Vagina (tissue), 2 donors: ENCODE measurements around the gene RASD1.

Experiments used
- CTCF ChIP-seq, 3 experiments: fragments of 450-650 bp in 2 of 3; fragments of 200-600 bp in 1 of 3; sonication (generic) in 1 of 3; IDR thresholded peaks; one replicate each; pipeline ENCODE4 v1.5.1; 2017 to 2019; ENCODE audit warnings: antibody characterized with exemption in 3 of 3, mild to moderate bottlenecking in 2 of 3, moderate library complexity in 2 of 3
- POLR2A ChIP-seq, 2 donors: fragments of 450-650 bp; IDR thresholded peaks; one replicate each; pipeline ENCODE4 v1.6.1; 2017; ENCODE audit warnings: antibody characterized with exemption in 2 of 2, mild to moderate bottlenecking in 2 of 2, moderate library complexity in 2 of 2
- POLR2AphosphoS5 ChIP-seq, 2 donors: sonication (generic); formaldehyde crosslinking; IDR thresholded peaks; one replicate each; pipeline ENCODE4 v1.9.0; 2017; ENCODE audit warnings: antibody characterized with exemption in 2 of 2, mild to moderate bottlenecking in 2 of 2, low read depth in 1 of 2; ENCODE audit not compliant: insufficient read depth in 1 of 2

DNA sequence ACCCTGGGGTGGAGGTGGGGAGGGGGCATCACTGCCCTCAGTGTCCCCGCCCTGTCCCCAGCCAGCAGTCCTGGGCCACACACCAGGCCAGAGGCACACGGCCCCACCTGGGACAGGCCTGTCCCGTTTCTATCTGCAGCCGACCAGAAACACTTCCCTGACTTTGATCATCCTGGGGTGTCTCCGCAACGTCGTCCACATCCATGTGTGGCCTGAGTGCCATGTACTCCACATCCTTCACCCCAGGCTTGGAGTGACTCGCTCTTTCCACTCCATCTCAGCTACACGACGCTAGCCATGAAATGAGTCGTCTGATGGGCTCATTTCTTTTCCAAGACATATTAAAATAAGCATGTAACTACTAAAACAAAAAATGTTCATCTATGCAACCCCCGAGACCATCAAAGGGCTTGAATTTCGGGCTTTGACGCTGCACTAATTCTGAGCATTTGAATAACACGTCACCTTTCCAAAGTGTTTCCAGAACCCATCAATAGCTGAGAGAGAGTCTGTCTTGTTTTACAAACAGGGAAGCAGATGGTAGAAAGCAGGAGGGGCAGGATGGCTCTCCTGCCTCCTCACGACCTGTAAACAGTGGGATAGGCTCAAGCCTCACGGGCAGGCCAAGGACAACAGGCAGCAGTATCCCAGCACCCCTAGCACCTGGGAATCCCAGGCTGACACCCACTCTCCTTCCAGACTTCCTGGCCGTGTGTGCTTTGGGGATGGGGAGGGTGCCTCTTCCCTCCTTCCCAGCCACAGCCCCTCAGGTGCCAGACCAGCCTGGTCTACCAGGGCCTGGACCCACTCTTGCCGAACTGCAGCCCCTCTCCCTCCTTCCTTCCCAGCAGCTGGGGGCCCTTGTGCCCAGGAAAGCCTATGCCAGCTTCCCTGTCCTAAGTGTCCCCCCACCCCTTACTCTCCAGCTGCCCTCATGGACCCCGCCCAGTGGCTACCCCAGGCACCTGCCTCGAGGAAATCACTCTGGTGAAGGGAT lies 20.0 kb upstream of the RASD1 start:
- TF ChIP-seq POLR2AphosphoS5 (IDR thresholded peaks at IDR 0.05; ENCODE audit: insufficient read depth in 1 of 2, low read depth in 1 of 2) (no peak), POLR2A (IDR thresholded peaks at IDR 0.05) (no peak), CTCF (IDR thresholded peaks at IDR 0.05) (no peak)
